ENCODE results near the gene TOP1. TPM values are rescaled to one million over a fixed set of nuclear protein-coding genes. Genes with fewer than 3 reads are reported as not detected.
"Not testable (repeated sequence)": the region's sequence is repeated elsewhere in the genome, so short reads cannot be mapped to it uniquely, and the experiment has no call there.

TOP1 gene
- total RNA-seq, 1 donor from 2014 or later: 33.4 TPM

DNA sequence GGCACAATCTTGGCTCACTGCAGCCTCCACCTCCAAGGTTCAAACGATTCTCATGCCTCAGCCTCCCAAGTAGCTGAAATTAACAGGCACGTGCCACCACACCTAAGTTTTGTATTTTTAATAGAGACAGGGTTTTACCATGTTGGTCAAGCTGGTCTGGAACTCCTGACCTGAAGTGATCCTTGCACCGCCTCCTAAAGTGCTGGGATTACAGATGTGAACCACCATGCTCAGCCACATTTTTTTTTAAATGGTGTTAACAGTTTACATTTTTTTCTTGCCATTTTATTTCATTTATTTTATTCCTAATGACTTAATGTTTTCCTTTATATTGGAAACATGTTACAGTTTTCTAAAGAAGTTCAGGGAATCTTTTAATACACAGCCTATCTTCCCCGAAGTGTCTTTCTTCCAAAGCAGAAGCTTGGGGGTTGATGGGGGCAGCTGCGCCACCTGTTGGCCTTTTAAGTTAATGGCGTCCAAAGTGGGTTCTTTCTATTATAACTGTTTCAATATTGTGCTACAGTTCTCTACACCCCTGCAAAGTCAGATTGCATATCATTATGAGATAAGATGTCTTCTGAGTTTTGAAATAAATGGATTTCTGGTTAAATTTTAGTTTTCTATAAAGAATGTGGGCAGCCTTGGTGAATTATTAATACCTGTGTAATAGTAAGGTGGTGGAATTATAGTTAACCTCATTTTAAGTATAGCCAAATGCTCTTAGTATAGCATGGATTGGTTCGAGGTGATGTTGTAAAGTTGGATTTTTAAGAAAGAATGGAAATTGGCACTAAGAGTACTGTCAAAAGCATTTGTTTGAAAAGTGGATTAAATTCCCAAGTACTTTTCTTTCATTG lies 66.7 kb downstream of the TOP1 start:
- DNase-seq: peak; percentile 45

- DNase-seq: peak; percentile 21
Observed at GRCh38 chr20:41098703-41099250, 70.2 kb downstream of the TOP1 start.

DNA sequence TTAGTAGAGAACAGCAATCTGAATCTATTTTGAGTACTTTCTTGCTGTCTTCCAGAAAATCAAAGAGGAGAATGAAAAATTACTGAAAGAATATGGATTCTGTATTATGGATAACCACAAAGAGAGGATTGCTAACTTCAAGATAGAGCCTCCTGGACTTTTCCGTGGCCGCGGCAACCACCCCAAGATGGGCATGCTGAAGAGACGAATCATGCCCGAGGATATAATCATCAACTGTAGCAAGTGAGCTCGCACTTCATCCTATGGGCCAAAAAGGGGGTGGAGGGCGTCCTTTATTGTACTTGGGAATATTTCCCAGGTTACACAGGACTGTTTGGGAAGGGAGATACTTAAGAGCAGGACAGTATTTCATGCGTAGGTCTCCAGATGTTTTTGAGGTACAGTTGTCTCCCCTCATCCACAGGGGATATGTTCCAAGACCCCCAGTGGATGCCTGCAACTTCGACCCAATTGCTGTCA lies 71.4 kb downstream of the TOP1 start:
- DNase-seq: no peak

GRCh38 chr20:41101660-41102059 lies 73.0 kb downstream of the TOP1 start:
- DNase-seq: no peak

DNA sequence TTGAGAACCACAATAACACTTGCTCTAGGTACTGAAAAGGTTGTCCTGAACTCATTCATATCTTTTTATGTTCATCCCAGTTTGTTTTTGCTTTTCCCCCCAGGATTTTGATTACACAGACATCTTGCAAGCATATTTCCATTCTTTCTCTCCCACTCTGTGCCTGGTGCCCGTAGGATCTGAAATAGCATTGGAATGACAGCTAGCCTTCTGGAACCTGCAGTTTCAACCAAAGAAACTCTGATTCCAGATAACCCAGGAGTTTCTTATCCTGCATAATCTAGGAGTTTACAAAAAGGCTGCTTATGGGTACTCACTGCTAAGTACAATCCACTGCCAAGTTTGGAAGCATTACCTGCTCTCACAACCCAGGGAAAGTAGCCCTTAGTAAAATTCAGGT lies 79.9 kb downstream of the TOP1 start:
- DNase-seq: no peak

GRCh38 chr20:41110012-41110411 lies 81.4 kb downstream of the TOP1 start:
- DNase-seq: no peak

DNA sequence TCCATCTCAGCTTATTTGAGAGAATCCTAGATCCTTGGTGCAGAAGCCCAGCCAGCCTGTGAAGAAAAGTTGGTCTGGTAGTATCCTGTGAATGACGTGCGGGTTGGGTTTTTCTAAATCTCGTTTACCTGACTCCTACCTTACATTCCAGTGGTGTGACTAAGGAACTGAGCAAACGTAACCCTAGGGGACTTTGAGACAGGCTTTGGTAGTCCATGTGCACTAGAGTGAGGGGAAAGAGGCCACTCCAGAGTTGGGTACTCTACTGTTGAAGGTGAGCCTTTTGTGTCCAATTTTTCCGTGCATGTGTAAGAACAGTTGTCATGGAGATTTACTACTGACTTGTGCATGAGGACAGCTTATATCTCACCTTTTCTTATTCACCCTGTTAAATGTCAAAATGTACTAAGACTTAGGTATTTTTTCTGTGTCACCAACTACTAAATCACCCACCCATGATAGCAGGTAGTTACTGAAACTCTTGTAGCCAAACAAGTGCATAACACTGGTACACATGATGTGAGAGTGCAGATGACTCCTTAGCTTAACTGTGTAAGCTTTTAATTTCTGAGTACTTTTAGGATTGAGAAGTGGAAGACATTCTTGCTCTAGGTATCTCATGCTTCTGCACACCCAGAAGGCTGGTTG lies 82.4 kb downstream of the TOP1 start:
- DNase-seq: no peak

- DNase-seq: no peak
Observed at GRCh38 chr20:41111578-41111951, 82.9 kb downstream of the TOP1 start.

DNA sequence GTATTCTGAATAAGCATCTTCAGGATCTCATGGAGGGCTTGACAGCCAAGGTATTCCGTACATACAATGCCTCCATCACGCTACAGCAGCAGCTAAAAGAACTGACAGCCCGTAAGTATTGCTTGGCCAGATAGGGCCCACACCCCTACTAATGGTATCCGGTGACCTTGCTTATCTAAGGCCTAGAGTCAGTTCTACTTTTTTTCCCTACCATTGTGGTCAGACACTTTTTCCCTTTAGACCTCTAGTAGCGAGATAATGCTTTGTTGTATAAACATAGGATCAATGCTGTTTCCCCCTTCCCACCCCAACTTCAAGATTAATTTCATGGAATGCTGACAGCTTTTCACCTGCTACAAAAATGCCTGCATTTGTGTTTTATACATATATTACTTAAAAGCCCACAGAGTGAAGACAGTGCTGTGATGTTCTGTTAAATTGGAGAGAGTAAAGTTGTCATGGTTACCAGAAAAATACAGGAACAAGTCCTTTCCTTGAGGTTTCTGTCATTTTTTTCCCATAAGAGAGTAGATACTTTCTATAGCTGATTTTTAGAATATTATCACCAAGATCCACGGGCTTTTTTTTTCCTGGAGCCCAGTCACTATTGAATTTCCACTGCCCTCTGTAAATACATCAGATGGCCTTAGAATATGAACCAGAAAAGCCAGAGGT lies 87.8 kb downstream of the TOP1 start:
- DNase-seq: no peak

DNA sequence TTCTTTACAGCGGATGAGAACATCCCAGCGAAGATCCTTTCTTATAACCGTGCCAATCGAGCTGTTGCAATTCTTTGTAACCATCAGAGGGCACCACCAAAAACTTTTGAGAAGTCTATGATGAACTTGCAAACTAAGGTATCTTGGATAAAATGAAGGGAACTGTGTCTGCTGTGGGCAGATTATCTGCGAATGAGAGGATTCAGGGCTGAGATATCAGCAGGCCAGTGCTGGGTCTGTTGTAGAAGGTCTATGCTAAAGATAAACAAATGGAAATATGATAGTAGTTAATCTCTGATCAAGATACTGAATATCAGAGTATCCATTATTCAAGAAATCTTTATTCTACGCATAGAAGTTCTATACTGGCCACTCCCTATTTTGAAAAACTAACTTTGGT lies 89.5 kb downstream of the TOP1 start:
- DNase-seq: not testable (repeated sequence)

DNA sequence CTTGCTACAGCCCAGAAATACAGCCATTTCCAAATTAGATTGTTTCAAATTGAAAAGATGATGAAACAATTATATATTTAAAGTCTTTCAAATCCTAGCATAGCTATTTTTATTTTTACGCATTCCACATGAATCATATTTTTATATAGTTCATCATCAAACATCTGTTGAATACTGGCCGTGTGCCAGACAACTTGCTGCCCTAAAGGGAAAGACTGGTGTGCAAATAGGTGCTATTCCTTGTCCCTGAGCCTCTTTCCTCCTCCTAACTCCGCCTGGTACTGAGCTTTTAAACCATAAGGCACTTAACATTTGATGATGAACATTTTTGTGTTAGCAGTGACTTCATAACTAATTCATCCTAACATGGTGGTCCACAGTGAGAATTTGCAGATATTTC lies 90.0 kb downstream of the TOP1 start:
- no peak for DNase-seq

DNA sequence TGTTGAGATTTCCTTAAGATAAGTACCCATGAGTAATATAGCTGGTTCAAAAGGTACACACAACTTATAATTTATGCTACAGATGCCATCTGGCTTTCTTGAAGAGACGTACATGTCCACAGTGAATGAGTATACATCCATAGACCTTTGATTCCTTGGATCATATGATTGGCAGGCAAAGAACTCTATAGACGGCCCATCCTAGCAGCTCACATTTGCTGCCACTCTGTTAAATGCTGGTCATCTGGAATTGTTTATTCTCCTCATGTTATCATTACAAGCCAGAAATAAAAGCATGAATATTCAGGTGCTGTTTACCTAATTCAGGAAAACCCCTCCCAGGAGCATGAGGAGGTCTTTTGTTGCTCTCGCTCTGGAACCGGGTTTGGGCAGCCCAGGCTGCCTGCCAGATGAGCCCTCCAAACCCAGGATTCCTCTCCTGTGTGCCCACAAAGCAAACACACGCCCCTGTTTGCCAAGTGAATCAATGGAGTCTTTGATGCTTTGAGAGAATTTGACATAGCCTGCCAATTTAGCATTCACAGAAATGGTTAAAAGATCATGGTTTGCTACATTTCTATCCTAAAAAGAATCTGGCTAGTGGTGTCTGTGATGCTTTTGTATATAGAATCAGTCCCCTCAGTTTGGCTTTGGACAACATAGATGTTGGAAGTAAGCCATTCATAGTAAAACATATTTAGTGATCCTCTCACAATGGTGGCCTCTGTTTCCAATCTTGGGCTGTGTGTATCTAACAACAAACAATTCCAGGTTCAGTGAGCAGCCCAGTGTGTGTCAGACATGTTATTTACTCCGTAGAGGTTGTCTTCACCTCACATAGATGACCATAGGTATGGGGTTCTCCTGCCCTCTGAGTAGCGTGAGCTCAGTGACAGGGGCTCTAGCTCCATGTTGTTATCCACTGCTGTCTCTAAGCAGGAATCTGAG lies 91.3 kb downstream of the TOP1 start:
- DNase-seq: no peak

DNA sequence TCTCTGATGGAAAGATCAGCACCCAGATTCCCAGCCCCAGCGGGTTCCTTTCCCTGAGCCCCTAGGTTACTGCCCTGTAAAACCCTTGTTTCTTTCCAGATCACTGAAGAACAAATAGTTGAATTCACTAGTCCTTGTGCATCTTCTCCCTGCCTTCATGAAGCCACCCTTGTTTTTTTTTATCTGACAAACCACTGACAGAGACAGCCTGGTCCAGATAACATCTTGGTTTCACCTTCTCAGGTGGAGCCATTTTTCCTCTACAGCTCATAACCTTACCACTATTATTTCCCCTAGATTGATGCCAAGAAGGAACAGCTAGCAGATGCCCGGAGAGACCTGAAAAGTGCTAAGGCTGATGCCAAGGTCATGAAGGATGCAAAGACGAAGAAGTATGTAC lies 92.8 kb downstream of the TOP1 start:
- DNase-seq: no peak

- no peak for DNase-seq
Observed at GRCh38 chr20:41123631-41124030, 95.0 kb downstream of the TOP1 start.

DNA sequence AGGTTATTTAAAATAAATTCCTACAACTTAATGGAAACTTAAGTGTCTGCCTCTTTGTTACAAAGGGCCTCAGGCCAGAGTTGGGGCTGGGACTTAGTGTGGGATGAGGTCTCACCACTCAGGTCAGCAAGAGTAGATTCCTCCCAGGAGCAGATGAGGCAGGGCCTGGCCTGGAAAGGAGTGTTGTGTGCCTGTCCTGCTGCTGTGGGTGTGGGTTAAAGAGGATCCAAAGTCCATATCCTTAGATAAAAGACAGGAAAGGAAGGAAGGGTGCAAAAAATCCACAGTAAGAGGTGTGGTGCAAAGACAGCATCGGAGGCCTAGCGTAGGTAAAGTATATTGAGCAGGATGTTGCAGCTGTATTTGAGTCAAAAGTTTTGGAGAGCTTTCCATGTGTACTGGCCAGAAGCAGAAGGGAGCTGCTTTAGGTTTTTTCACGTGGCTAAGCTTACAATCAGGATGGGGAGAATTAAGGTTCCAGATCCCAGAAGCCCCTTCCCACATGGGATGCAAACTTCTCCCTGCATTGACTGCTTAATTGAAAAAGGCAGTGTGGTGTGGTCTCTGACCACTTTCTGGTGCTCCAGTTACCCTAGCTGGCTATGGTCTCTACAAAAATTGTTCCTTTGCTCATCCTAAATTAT lies 96.0 kb downstream of the TOP1 start:
- DNase-seq: no peak

GRCh38 chr20:41125530-41126457 lies 97.2 kb downstream of the TOP1 start:
- no peak for DNase-seq

DNA sequence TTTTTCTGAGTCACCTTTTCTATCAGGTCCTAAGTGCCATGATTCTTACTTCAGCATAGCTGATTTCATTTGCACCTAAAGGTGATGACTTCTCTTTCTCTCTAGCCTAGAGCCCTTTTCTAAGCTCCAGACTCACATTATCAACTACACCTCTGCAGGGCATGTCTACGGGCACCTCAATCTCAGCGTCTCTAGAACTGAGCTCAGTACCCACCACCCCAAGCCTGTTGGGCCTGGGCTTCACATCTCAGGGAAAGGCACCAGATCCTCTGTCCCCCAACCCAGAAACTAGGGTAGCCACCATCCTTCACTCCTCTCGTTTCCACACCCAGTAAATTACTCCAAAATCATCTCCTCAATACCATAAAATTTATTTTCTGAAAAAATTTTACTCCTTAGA lies 98.1 kb downstream of the TOP1 start:
- no peak for DNase-seq

DNA sequence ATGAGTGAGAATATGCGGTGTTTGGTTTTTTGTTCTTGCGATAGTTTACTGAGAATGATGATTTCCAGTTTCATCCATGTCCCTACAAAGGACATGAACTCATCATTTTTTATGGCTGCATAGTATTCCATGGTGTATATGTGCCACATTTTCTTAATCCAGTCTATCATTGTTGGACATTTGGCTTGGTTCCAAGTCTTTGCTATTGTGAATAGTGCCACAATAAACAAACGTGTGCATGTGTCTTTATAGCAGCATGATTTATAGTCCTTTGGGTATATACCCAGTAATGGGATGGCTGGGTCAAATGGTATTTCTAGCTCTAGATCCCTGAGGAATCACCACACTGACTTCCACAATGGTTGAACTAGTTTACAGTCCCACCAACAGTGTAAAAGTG lies 99.7 kb downstream of the TOP1 start:
- DNase-seq: not testable (repeated sequence)

GRCh38 chr20:41131594-41132387 lies 103.2 kb downstream of the TOP1 start:
- DNase-seq: no peak

All from skin of body (tissue), 2 donors.